ENCODE measurements around the gene USF1. TPM values are rescaled to one million over a fixed set of nuclear protein-coding genes. Genes with fewer than 3 reads are reported as not detected.
A peak's percentile ranks its signal among the peaks of the same experiment; 100 is the strongest.
"Not testable (repeated sequence)": the region's sequence is repeated elsewhere in the genome, so short reads cannot be mapped to it uniquely, and the experiment has no call there.

The USF1 gene
- total RNA-seq, 1 donor from 2014 or later: 61.1 TPM

- no peak for DNase-seq (ENCODE audit: low read depth)
Observed at GRCh38 chr1:161077426-161077825, 31.6 kb upstream of the USF1 start.

GRCh38 chr1:161076410-161076809, 30.6 kb upstream of the USF1 start:
- no peak for DNase-seq (ENCODE audit: low read depth)

- DNase-seq (ENCODE audit: low read depth): no peak
Observed at GRCh38 chr1:161074676-161075368, 29.0 kb upstream of the USF1 start.

- no peak for DNase-seq (ENCODE audit: low read depth)
Observed at GRCh38 chr1:161073474-161074121, 27.8 kb upstream of the USF1 start.

- no peak for DNase-seq (ENCODE audit: low read depth)
Observed at GRCh38 chr1:161072751-161073449, 27.1 kb upstream of the USF1 start.

GRCh38 chr1:161071886-161072371, 26.2 kb upstream of the USF1 start:
- DNase-seq (ENCODE audit: low read depth): peak; percentile 27

GRCh38 chr1:161070761-161071160, 25.0 kb upstream of the USF1 start:
- no peak for DNase-seq (ENCODE audit: low read depth)

GRCh38 chr1:161069731-161070270, 24.0 kb upstream of the USF1 start, which contains the start of gene ARHGAP30:
ARHGAP30 (minus strand) TSS chr1:161069891; CDS start chr1:161069624, 267 bp downstream.
- DNase-seq (ENCODE audit: low read depth): no peak

- DNase-seq (ENCODE audit: low read depth): no peak
Observed at GRCh38 chr1:161069241-161069640, 23.5 kb upstream of the USF1 start.

- DNase-seq (ENCODE audit: low read depth): no peak
Observed at GRCh38 chr1:161068306-161069234, 22.8 kb upstream of the USF1 start.

- no peak for DNase-seq (ENCODE audit: low read depth)
Observed at GRCh38 chr1:161066694-161067093, 20.9 kb upstream of the USF1 start.

GRCh38 chr1:161065681-161066080, 19.9 kb upstream of the USF1 start:
- not testable (repeated sequence) for DNase-seq (ENCODE audit: low read depth)

GRCh38 chr1:161063936-161064335, 18.2 kb upstream of the USF1 start:
- not testable (repeated sequence) for DNase-seq (ENCODE audit: low read depth)

- no peak for DNase-seq (ENCODE audit: low read depth)
Observed at GRCh38 chr1:161061419-161061818, 15.6 kb upstream of the USF1 start.

- DNase-seq (ENCODE audit: low read depth): no peak
Observed at GRCh38 chr1:161059293-161059692, 13.5 kb upstream of the USF1 start.

GRCh38 chr1:161054805-161055204, 9.0 kb upstream of the USF1 start:
- no peak for DNase-seq (ENCODE audit: low read depth)

GRCh38 chr1:161054232-161054631, 8.5 kb upstream of the USF1 start:
- no peak for DNase-seq (ENCODE audit: low read depth)

- DNase-seq (ENCODE audit: low read depth): no peak
Observed at GRCh38 chr1:161052899-161053298, 7.1 kb upstream of the USF1 start.

- DNase-seq (ENCODE audit: low read depth): no peak
Observed at GRCh38 chr1:161051219-161051618, 5.4 kb upstream of the USF1 start.

- no peak for DNase-seq (ENCODE audit: low read depth)
Observed at GRCh38 chr1:161048949-161049722, 3.4 kb upstream of the USF1 start.

Data from renal cortical epithelial cell (primary cell).